ENCODE measurements around the gene ALDH3B1. TPM values are rescaled to one million over a fixed set of nuclear protein-coding genes. Genes with fewer than 3 reads are reported as not detected.
A peak's percentile ranks its signal among the peaks of the same experiment; 100 is the strongest.

The ALDH3B1 gene
- total RNA-seq, 3 donors from 2014 or later = 9.8 to 26.4 (median 20.6) TPM

DNA sequence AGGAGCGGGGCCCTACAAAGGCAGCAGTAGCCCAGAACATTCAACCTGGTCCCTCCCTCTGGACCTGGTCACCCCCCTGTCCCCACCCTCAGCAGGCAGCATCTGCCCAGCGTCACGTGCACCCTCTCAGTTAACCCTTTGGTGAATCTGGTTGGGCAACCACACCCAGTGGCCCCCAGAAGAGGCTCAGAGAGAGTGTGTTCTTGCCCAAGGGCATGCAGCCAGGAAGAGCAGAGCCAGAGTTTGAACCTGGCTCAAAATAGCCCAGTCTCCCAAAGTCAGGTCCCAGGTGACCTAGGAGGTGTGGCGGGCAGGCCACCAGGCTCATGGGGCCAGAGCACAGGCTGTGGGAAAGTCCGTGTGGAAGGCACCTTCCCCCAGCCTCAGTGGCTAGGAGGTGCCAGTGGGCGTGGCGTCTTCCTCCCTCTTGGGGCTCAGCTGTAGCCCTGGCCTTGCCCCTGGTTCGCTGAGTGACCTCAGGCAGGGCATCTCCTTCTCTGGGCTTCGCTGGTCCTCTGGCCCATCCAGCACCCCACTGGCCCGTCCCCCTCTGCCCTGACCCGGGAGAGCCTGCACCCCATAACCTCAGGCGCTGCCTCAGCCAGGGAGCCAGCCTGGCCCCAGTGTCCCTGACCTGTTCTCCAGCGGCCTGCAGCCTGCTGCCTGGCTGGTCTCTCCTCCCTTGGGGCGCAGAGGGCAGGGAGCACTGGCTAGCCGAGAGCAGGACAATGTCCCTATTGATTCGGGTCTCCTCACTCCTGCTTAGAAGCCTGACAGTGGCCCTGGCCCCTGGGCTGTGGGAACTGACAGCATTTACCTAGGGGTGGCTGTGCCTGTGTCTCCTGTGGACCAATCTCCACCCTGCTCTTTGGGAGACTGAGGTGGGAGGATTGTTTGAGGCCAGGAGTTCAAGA is 7.0 kb downstream of the ALDH3B1 start:
- Histone ChIP-seq H3K4me1 (peaks cover 17 to 21% of the 10 kb centered on the region in 2 donors), H3K27me3 (no peaks in the 10 kb centered on the region), H3K4me3 (no peak overlapping the region), H3K9me3 (no peaks in the 10 kb centered on the region), H3K36me3 (no peaks in the 10 kb centered on the region), H3K27ac (peak overlapping the region; percentile 54 to 58)
- TF ChIP-seq POLR2A (IDR thresholded peaks at IDR 0.05) (no peak), POLR2AphosphoS5 (IDR thresholded peaks at IDR 0.05) (no peak)
- TF ChIP-seq, protein P1, sequence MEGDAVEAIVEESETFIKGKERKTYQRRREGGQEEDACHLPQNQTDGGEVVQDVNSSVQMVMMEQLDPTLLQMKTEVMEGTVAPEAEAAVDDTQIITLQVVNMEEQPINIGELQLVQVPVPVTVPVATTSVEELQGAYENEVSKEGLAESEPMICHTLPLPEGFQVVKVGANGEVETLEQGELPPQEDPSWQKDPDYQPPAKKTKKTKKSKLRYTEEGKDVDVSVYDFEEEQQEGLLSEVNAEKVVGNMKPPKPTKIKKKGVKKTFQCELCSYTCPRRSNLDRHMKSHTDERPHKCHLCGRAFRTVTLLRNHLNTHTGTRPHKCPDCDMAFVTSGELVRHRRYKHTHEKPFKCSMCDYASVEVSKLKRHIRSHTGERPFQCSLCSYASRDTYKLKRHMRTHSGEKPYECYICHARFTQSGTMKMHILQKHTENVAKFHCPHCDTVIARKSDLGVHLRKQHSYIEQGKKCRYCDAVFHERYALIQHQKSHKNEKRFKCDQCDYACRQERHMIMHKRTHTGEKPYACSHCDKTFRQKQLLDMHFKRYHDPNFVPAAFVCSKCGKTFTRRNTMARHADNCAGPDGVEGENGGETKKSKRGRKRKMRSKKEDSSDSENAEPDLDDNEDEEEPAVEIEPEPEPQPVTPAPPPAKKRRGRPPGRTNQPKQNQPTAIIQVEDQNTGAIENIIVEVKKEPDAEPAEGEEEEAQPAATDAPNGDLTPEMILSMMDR (IDR thresholded peaks at IDR 0.05) = no peak
- intact Hi-C loops (cut with DNase I; ENCODE audit: low total_unique reads) = no loop called here
- no peak for DNase-seq (ENCODE audit: low spot score in 2 of 2)

DNA sequence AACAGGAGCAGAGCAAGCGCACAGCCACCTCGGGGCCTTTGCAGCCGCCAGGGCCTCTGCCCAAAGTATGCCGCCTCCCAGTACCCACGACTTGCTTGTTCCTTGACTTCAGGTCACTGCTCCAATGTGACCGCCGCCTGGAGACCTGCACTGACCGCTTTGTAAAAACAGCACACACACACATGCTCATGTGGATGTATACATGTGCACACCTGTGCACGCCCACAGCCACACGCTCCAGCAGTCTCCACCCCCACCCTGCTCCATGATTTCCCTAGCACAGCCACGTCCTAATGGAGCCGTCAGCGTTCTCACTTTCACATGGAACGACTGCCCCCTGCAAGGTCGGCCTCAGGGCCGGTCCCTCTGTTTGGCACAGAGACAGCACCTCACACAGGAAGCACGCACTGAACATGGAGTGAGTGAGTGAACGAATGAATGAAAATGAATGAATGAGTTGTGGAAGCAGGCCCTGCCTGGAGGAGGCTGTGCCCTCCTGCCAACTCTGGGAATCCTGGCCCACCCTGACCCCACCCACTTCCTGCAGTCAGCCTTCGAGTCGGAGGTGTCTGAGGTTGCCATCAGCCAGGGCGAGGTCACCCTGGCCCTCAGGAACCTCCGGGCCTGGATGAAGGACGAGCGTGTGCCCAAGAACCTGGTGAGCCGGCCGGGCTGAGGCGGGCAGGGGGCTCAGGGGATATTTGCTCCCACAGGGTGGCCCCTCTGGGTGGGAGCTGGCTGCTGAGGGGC is 8.0 kb downstream of the ALDH3B1 start:
- no peaks in the 10 kb centered on the region for H3K36me3 ChIP-seq
- H3K4me3 ChIP-seq = no peak overlapping the region
- no peaks in the 10 kb centered on the region for H3K27me3 ChIP-seq
- TF ChIP-seq, protein P1 (IDR thresholded peaks at IDR 0.05) = no peak
- TF ChIP-seq POLR2A (IDR thresholded peaks at IDR 0.05) (no peak), POLR2AphosphoS5 (IDR thresholded peaks at IDR 0.05) (no peak)
- intact Hi-C loops (cut with DNase I; ENCODE audit: low total_unique reads) = no loop called here
- H3K27ac ChIP-seq = no peak overlapping the region
- H3K9me3 ChIP-seq = no peaks in the 10 kb centered on the region
- no peak for DNase-seq (ENCODE audit: low spot score in 2 of 2)
- peaks cover 8 to 13% of the 10 kb centered on the region in 2 donors for H3K4me1 ChIP-seq

DNA sequence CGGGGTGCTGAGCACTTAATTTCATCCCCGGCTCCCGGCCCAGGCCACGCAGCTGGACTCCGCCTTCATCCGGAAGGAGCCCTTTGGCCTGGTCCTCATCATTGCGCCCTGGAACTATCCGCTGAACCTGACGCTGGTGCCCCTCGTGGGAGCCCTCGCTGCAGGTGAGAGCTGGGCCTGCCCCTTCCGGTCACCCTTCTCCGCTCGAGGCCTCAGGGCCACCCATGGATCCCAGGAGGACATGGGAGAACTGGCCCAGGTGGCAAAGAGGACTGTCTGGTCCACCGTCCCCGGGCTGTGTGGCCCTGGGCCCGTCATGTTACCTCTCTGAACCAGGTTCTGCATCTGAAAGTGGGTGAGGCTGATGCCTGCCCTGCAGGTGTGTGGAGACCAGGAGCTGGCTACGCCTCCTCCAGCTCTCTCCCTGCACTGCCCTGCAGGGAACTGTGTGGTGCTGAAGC is 8.6 kb downstream of the ALDH3B1 start:
- Histone ChIP-seq H3K9me3 (no peaks in the 10 kb centered on the region), H3K4me3 (no peak overlapping the region), H3K36me3 (no peaks in the 10 kb centered on the region), H3K27me3 (no peaks in the 10 kb centered on the region), H3K27ac (no peak overlapping the region), H3K4me1 (peaks cover 4 to 7% of the 10 kb centered on the region in 2 donors)
- TF ChIP-seq, protein P1 (IDR thresholded peaks at IDR 0.05) = no peak
- no peak for TF ChIP-seq POLR2AphosphoS5 (IDR thresholded peaks at IDR 0.05)
- TF ChIP-seq POLR2A (IDR thresholded peaks at IDR 0.05) = no peak
- intact Hi-C loops (cut with DNase I; ENCODE audit: low total_unique reads) = no loop called here
- DNase-seq (ENCODE audit: low spot score in 2 of 2) = no peak

DNA sequence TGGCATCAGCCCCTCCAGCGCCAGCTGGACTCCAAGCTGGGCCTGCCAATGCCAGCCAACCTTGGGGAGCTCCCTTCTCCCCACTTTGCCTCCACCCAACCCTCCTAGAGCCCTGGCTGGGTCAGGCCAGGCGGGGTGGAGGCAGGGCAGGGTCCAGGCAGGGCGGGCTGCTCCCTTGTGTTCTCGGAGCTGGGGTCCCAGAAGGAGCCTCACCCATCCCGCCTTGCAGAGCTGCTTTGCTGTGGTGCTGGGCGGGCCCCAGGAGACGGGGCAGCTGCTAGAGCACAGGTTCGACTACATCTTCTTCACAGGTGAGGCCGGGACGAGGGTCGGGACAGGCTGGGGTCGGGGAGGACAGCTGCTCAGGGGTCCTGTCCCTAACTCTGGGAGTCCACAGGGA is 9.4 kb downstream of the ALDH3B1 start:
- Histone ChIP-seq H3K27me3 (no peaks in the 10 kb centered on the region), H3K36me3 (no peaks in the 10 kb centered on the region), H3K27ac (peak overlapping the region in 1 of 2 donors; percentile 57), H3K4me3 (no peak overlapping the region), H3K4me1 (peaks cover 0 to 3% of the 10 kb centered on the region in 2 donors), H3K9me3 (peaks cover under 1 to 2% of the 10 kb centered on the region in 2 donors)
- intact Hi-C loops (cut with DNase I; ENCODE audit: low total_unique reads) = no loop called here
- DNase-seq (ENCODE audit: low spot score in 2 of 2) = no peak
- TF ChIP-seq, protein P1 (IDR thresholded peaks at IDR 0.05) = no peak
- TF ChIP-seq POLR2AphosphoS5 (IDR thresholded peaks at IDR 0.05) (no peak), POLR2A (IDR thresholded peaks at IDR 0.05) (no peak)
